ENCODE measurements around the gene DACT2. TPM values are rescaled to one million over a fixed set of nuclear protein-coding genes. Genes with fewer than 3 reads are reported as not detected.
"Not testable (repeated sequence)": the region's sequence is repeated elsewhere in the genome, so short reads cannot be mapped to it uniquely, and the experiment has no call there.

The DACT2 gene
- total RNA-seq, 1 donor from 2014 or later: 1.8 TPM

DNA sequence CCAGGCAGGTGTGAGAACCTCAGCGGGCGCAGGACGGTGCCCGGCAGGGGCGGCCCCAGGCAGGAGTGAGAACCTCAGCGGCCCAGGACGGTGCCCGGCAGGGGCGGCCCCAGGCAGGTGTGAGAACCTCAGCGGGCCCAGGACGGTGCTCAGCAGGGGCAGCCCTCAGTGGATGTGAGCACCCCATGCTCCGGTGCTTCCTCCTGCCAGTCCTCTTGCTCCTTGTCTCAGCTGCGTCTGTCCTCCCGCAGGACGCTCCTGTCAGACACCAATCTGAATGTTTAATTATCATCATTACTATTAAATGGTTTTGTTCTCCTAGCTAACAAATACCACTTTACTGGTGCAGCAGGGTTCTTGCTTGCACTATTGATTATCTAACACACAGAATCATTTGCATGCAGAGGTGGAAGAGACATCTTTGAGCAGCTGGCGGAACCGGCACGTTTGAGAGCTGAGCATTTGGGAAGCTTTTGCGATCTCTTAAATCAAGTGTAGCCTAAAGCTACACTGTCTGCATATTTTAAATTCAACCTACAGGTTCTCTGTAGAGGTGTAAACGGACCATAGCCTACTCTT is 39.4 kb upstream of the DACT2 start:
- Mint-ChIP-seq H3K27ac (no peak overlapping the region), H3K27me3 (no peaks in the 10 kb centered on the region), H3K36me3 (ENCODE audit: low read depth) (no peaks in the 10 kb centered on the region), H3K4me1 (no peaks in the 10 kb centered on the region), H3K4me3 (no peak overlapping the region), H3K9me3 (no peaks in the 10 kb centered on the region)
- intact Hi-C loops (cut with micrococcal nuclease): no loop called here
- DNase-seq: no peak

GRCh38 chr6:168356872-168357271 is 37.3 kb upstream of the DACT2 start:
- intact Hi-C loops (cut with micrococcal nuclease); H3K27me3 Mint-ChIP-seq; H3K4me3 Mint-ChIP-seq: not testable (repeated sequence)

DNA sequence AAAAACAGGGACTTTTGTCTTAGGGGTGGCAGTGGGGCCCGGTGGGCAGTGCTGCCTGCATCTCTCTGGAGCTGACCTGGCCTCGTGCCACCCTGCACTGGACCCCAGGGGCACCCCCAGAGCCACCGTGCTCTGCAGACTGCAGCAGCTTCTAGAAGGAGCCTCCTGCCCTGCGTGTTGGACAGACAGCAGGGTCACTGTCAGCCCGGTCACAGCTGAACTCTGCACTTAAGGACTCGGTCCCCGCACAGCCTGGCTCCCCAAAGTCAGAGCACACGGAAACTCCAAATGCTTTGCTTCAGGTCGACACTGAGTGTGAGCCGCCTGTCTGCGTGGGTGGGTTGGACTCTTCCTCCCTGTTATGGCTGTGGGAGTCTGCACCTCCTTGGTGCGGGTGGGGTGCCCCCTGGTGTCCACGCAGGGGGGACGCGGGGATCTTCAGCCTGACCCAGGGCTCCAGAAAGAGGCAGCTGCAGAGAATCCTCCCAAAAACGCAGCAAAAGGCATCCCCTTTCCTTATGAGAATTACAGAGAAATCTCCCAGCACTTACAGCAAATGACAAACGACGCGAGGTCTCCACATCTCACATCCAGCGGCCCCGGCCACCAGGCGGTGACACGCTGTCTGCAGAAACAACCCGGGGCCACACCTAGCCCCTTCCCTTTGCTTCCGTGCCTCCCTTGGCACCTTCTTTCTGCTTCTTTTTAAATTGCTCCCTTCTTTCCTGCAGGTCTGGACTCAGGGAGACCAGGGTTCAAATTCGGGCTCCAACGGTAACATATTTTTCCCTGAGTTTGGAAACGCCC is 36.3 kb upstream of the DACT2 start:
- Mint-ChIP-seq H3K9me3 (peaks cover under 1% of the 10 kb centered on the region), H3K4me3 (no peak overlapping the region), H3K4me1 (no peaks in the 10 kb centered on the region), H3K36me3 (ENCODE audit: low read depth) (no peaks in the 10 kb centered on the region), H3K27ac (no peak overlapping the region), H3K27me3 (no peaks in the 10 kb centered on the region)
- intact Hi-C loops (cut with micrococcal nuclease): no loop called here
- DNase-seq: peak; percentile 69

More at GRCh38 chr6:168356872-168357271, 37.3 kb upstream of the DACT2 start:
- H3K9me3 Mint-ChIP-seq; H3K4me1 Mint-ChIP-seq; H3K36me3 Mint-ChIP-seq (ENCODE audit: low read depth); H3K27ac Mint-ChIP-seq; DNase-seq: not testable (repeated sequence)

DNA sequence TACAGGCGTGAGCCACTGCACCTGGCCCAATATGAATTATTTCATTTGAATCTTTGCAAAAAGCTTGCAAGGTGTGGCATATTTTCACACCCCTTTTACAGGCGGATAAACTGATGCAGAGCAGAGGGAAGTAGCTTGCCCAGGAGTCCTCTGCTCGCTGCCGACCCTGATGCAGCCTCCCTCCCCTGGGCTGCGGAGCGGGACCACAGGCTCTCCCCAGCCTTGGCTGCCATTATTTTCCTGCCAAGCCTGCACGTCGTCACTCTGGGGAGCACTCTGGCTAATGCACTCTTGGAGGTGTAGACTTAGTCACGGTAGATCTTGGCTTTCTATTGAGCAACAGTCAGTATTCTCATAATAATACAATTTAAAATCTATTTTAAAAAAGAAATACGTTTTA is 34.8 kb upstream of the DACT2 start:
- intact Hi-C loops (cut with micrococcal nuclease): no loop called here
- H3K9me3 Mint-ChIP-seq: peaks cover 5% of the 10 kb centered on the region
- H3K27ac Mint-ChIP-seq: no peak overlapping the region
- H3K36me3 Mint-ChIP-seq (ENCODE audit: low read depth): no peaks in the 10 kb centered on the region
- H3K4me1 Mint-ChIP-seq: no peaks in the 10 kb centered on the region
- no peak for DNase-seq
- H3K4me3 Mint-ChIP-seq: no peak overlapping the region
- H3K27me3 Mint-ChIP-seq: no peaks in the 10 kb centered on the region

DNA sequence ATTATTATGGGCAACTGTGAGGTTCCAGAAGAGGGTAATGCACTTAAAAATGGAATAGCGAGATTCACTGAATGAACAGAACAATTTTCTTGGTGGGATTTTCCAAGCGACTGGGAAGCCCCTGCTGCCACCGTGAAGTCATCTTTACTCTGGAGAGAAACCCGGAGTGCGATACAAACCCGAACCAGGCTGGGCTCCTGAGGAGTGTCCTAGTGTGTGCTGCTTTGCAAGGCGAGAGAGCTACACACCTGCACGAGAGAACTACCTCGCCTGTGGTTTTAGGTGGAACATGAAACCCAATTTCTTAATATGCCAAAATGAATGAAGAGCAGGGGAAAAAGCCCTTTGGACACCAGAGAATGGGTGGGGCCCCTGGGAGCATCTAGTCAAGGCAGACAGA is 33.5 kb upstream of the DACT2 start:
- intact Hi-C loops (cut with micrococcal nuclease): no loop called here
- DNase-seq: no peak
- no peaks in the 10 kb centered on the region for H3K27me3 Mint-ChIP-seq
- no peak overlapping the region for H3K4me3 Mint-ChIP-seq
- H3K36me3 Mint-ChIP-seq (ENCODE audit: low read depth): no peaks in the 10 kb centered on the region
- no peaks in the 10 kb centered on the region for H3K4me1 Mint-ChIP-seq
- no peak overlapping the region for H3K27ac Mint-ChIP-seq
- peaks cover 5% of the 10 kb centered on the region for H3K9me3 Mint-ChIP-seq

- H3K4me1 Mint-ChIP-seq: no peaks in the 10 kb centered on the region
- DNase-seq: no peak
- no peaks in the 10 kb centered on the region for H3K36me3 Mint-ChIP-seq (ENCODE audit: low read depth)
- H3K9me3 Mint-ChIP-seq: peaks cover 5% of the 10 kb centered on the region
- H3K27ac Mint-ChIP-seq: no peak overlapping the region
- intact Hi-C loops (cut with micrococcal nuclease): no loop called here
- no peak overlapping the region for H3K4me3 Mint-ChIP-seq
- H3K27me3 Mint-ChIP-seq: no peaks in the 10 kb centered on the region
These were observed 32.5 kb upstream of the DACT2 start for GRCh38 chr6:168352096-168352495.

GRCh38 chr6:168349718-168350210 is 30.2 kb upstream of the DACT2 start:
- no peak overlapping the region for H3K27ac Mint-ChIP-seq
- intact Hi-C loops (cut with micrococcal nuclease): loop anchor here (2.0 kb wide), 2 partner anchors 63 to 111 kb away; no protein-coding TSS in a partner anchor

DNA sequence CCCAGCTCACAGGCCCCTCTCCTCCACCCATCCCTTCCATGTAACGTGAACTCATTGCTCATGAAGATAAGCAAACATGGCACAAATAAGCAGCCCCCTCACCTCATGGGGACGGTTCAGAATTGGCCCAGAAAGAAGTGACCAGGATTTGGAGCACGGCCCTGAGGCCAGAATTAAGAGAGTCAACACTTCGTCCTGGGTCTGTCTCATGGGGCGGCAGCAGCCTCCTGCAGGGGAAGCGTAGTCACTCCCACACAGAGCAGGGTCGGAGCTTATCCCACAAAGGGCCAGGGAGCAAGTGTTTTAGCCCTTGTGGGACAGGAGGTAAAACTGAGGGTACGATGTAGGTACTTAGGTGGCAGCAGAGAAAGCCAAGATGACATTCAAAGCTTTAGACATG is 28.6 kb upstream of the DACT2 start:
- intact Hi-C loops (cut with micrococcal nuclease): no loop called here
- Mint-ChIP-seq H3K4me1 (no peaks in the 10 kb centered on the region), H3K27me3 (peaks cover 10% of the 10 kb centered on the region), H3K4me3 (no peak overlapping the region), H3K27ac (no peak overlapping the region), H3K36me3 (ENCODE audit: low read depth) (no peaks in the 10 kb centered on the region), H3K9me3 (peaks cover 5% of the 10 kb centered on the region)
- DNase-seq: no peak

More at GRCh38 chr6:168349718-168350210, 30.2 kb upstream of the DACT2 start:
- DNase-seq: no peak
- Mint-ChIP-seq H3K36me3 (ENCODE audit: low read depth) (no peaks in the 10 kb centered on the region), H3K9me3 (peaks cover 5% of the 10 kb centered on the region), H3K4me3 (no peak overlapping the region), H3K27me3 (peaks cover 7% of the 10 kb centered on the region), H3K4me1 (no peaks in the 10 kb centered on the region)

GRCh38 chr6:168347615-168348014 is 28.0 kb upstream of the DACT2 start:
- intact Hi-C loops (cut with micrococcal nuclease): no loop called here
- Mint-ChIP-seq H3K4me3 (no peak overlapping the region), H3K9me3 (peaks cover 5% of the 10 kb centered on the region), H3K36me3 (ENCODE audit: low read depth) (no peaks in the 10 kb centered on the region), H3K27ac (no peak overlapping the region), H3K27me3 (peaks cover 10% of the 10 kb centered on the region), H3K4me1 (no peaks in the 10 kb centered on the region)
- no peak for DNase-seq

DNA sequence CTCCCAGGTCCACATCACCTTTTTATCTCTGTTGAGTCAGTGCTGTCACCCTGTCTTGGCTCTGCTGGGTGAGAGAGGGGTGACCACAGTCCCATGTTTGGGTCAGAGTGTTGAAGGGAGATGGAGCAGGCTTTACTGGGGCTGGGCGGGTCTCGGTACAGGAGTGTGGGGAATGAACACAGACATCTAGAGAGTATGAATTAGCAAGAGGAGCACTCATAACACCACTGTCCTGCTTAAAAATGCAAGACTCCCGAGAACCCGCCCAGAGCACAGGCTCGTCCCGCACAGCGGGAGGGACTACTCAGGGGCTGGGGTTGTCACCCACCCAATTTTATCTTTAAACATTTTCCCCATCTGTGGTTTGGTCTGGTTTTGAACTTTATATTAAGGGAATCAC is 27.5 kb upstream of the DACT2 start:
- intact Hi-C loops (cut with micrococcal nuclease): no loop called here
- Mint-ChIP-seq H3K27me3 (peaks cover 10% of the 10 kb centered on the region), H3K27ac (no peak overlapping the region), H3K4me1 (no peaks in the 10 kb centered on the region), H3K4me3 (no peak overlapping the region), H3K9me3 (peaks cover 5% of the 10 kb centered on the region), H3K36me3 (ENCODE audit: low read depth) (no peaks in the 10 kb centered on the region)
- DNase-seq: no peak

DNA sequence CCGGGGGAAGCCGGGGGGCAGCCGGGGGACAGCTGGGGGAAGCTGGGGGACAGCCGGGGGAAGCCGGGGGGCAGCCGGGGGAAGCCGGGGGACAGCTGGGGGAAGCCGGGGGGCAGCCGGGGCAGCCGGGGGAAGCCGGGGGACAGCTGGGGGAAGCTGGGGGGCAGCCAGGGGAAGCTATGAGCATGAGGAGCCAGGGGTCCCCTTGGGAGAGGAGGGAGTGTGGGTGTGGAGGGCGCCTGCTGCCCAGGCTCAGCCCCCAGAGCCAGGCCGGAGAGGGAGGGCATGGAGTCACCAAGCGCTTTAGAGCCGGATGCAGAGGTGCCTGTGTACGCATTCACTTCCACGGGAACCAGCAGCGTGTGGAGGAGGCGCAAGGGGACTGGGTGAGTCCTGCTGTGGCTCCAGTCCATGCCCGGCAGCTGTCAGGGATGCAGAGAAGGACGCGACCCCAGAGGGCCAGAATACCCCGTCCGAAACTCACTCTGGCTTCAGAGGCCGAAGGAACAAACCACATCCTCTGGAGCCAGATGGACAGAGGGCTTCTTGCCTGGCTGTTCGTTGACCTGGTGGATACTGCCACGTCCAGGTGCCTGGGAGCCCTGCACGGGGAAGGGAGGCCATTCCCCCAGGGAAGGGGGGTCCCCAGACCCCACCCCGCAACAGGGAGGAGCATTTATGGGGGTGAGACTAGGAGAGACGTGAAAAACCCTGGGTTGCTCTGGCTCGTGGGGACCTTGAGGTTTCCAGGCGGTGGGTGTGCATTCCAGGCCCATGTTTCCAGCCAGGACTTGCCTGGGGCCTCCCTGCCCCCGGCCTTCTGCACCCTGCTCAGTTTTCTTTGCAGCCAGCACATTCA is 26.5 kb upstream of the DACT2 start:
- no peak overlapping the region for H3K4me3 Mint-ChIP-seq
- no peaks in the 10 kb centered on the region for H3K36me3 Mint-ChIP-seq (ENCODE audit: low read depth)
- intact Hi-C loops (cut with micrococcal nuclease): no loop called here
- H3K9me3 Mint-ChIP-seq: peaks cover 5% of the 10 kb centered on the region
- no peaks in the 10 kb centered on the region for H3K4me1 Mint-ChIP-seq
- no peak overlapping the region for H3K27ac Mint-ChIP-seq
- DNase-seq: no peak
- peaks cover 10% of the 10 kb centered on the region for H3K27me3 Mint-ChIP-seq

DNA sequence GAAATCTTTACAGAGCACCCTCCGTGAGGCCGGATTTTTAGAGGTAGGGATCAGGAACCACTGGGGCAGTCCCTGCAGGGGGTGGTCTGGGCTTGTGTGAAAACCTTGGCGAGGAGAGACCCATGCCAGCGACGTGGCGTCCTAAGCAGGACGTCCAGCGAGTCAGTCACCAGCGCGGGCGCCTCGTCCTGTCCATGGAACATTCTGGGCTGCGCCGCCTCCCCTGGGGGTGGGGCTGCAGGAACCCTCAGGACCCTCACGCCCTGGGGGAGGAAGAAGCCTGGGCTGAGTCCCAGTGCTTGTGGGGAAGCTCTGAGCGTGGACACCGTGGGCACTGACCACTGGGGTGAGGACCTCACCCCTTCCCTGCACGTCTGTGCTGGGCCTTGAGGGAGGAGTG is 25.7 kb upstream of the DACT2 start:
- intact Hi-C loops (cut with micrococcal nuclease): no loop called here
- DNase-seq: no peak

GRCh38 chr6:168344338-168344737 is 24.8 kb upstream of the DACT2 start:
- no peaks in the 10 kb centered on the region for H3K4me1 Mint-ChIP-seq
- intact Hi-C loops (cut with micrococcal nuclease): no loop called here
- peaks cover 10% of the 10 kb centered on the region for H3K27me3 Mint-ChIP-seq
- H3K27ac Mint-ChIP-seq: no peak overlapping the region
- no peaks in the 10 kb centered on the region for H3K9me3 Mint-ChIP-seq
- no peak for DNase-seq
- no peak overlapping the region for H3K4me3 Mint-ChIP-seq
- H3K36me3 Mint-ChIP-seq (ENCODE audit: low read depth): no peaks in the 10 kb centered on the region

More for the DNA sequence above, 25.7 kb upstream of the DACT2 start:
- Mint-ChIP-seq H3K27me3 (peaks cover 10% of the 10 kb centered on the region), H3K36me3 (ENCODE audit: low read depth) (no peaks in the 10 kb centered on the region), H3K27ac (no peak overlapping the region), H3K4me3 (no peak overlapping the region), H3K9me3 (no peaks in the 10 kb centered on the region), H3K4me1 (no peaks in the 10 kb centered on the region)

Data from activated CD4-positive, alpha-beta T cell treated with anti-CD3 and anti-CD28 coated beads, Interleukin-2, amount 10 ng/mL, durations not matched to agents 24 days and 14 days (primary cell).